Esophagus (tissue), 2 donors: ENCODE measurements around the gene ATRNL1. TPM values are rescaled to one million over a fixed set of nuclear protein-coding genes. Genes with fewer than 3 reads are reported as not detected.

Experiments used
- H3K27ac ChIP-seq, 2 donors: one replicate each; pipeline ENCODE4 v1.5.1; 2013; ENCODE audit warnings: low read depth in 2 of 2, mild to moderate bottlenecking in 2 of 2, inconsistent platforms in 1 of 2, low read length in 1 of 2, moderate library complexity in 1 of 2
- H3K27me3 ChIP-seq, 2 donors: one replicate each; pipeline ENCODE4 v1.6.1; 2013; ENCODE audit warnings: low read length in 2 of 2, control low read depth in 1 of 2, mild to moderate bottlenecking in 1 of 2; ENCODE audit not compliant: insufficient read depth in 2 of 2, control insufficient read depth in 1 of 2
- H3K36me3 ChIP-seq, 2 donors: one replicate each; pipeline ENCODE4 v1.6.1; 2013; ENCODE audit warnings: low read length in 1 of 2; ENCODE audit not compliant: control insufficient read depth in 2 of 2, insufficient read depth in 2 of 2
- H3K4me1 ChIP-seq, 2 donors: one replicate each; pipeline ENCODE4 v1.6.1; 2013; ENCODE audit warnings: low read length in 1 of 2; ENCODE audit not compliant: control insufficient read depth in 2 of 2, insufficient read depth in 2 of 2
- H3K4me3 ChIP-seq, 2 donors: one replicate each; pipeline ENCODE4 v1.5.1; 2013; ENCODE audit warnings: low read length in 2 of 2, mild to moderate bottlenecking in 2 of 2, low read depth in 1 of 2, moderate library complexity in 1 of 2
- H3K9me3 ChIP-seq, 2 donors: one replicate each; pipeline ENCODE4 v1.6.1; 2013; ENCODE audit warnings: mild to moderate bottlenecking in 2 of 2, low read depth in 1 of 2, low read length in 1 of 2, moderate library complexity in 1 of 2; ENCODE audit not compliant: control insufficient read depth in 2 of 2, insufficient read depth in 1 of 2
- WGBS, 2 donors: extraction: QIAGEN DNeasy Blood & Tissue Kit; methylation state at CpG; one replicate each; pipeline ENCODE4 v1.1.7; 2013; 5-methylcytosine and 5-hydroxymethylcytosine counted together
- polyA plus RNA-seq, 2 donors: library from polyadenylated mRNA; stranded (reverse); fragments of 200-250 nt; gene quantifications; one replicate each; pipeline ENCODE4 v1.2.3, GENCODE V29; 2013
- donor health status: healthy with polysubstance abuse.
- donor health status: Bipolar disorder and iron deficiency.

Gene ATRNL1
- polyA plus RNA-seq, 2 donors, result 0.20 to 0.39 TPM

DNA sequence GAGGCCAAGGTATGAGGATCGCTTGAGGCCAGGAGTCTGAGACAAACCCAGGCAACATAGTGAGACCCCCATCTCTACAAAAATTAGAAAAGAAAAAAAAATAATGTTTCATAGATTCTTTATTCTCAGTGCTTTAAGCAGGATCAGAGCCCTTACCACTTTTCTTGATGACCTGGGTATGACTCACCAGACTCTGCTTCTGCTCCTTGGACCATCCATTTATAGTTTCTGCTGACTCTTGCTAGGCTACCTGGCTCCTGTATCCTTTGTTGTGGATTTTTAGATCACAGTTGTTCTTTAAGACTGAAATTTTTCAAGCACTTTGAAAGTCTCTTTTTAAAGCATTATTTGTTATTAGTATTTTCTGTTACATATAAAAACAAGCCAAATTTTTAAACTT, 768.7 kb downstream of the ATRNL1 start:
- WGBS, 2 donors, result 88 to 95% methylated on average over 1 of the region's 1 CpG

DNA sequence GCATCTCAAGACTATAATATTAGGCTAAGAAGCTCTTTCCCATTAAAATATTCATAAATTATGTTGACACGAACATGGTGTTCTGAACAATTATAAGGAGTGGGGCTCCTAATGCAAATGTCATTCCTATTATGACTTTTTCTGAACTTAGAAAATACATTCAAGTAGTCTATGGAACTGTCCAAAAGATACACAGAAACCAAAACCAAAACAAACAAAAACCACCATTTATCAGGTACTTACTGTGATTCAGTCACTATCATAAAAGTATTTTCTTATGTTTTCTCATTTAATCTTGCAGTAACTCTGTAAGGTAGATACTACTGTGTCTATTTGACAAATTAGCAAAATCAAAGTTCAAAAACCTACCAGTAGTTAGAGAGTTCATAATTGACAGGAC, 773.0 kb downstream of the ATRNL1 start:
- Histone ChIP-seq H3K9me3 (no peaks in the 10 kb centered on the region), H3K36me3 (no peaks in the 10 kb centered on the region), H3K4me1 (no peaks in the 10 kb centered on the region), H3K27ac (no peak overlapping the region), H3K4me3 (no peak overlapping the region), H3K27me3 (no peaks in the 10 kb centered on the region)
- WGBS, 2 donors, result 90 to 91% methylated on average over 1 of the region's 1 CpG

More for the DNA sequence above, 768.7 kb downstream of the ATRNL1 start:
- Histone ChIP-seq H3K9me3 (no peaks in the 10 kb centered on the region), H3K36me3 (no peaks in the 10 kb centered on the region), H3K4me1 (no peaks in the 10 kb centered on the region), H3K27ac (no peak overlapping the region), H3K4me3 (no peak overlapping the region), H3K27me3 (no peaks in the 10 kb centered on the region)

DNA sequence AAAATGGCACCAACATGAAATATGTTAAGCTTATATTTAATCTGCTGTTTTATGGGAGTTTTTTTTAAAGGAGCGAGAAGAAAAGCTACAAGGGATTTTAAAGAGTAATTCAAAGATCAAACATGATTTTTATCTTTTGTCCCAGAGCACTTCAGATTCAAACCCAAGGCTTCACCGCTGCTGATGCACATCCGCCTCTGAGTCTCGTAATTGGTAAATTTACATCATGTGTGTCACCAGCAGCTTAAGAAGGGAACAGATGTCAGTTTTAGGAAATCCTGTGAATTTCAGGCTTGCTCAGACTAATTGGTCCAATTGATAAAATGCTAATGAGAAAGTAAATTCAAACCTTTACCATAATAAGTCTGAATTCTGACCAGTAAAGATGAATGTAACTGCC, 773.5 kb downstream of the ATRNL1 start:
- Histone ChIP-seq H3K27me3 (no peaks in the 10 kb centered on the region), H3K4me3 (no peak overlapping the region), H3K4me1 (no peaks in the 10 kb centered on the region), H3K27ac (no peak overlapping the region), H3K36me3 (no peaks in the 10 kb centered on the region), H3K9me3 (no peaks in the 10 kb centered on the region)
- WGBS, 2 donors, result 87 to 91% methylated on average over 4 of the region's 4 CpGs

DNA sequence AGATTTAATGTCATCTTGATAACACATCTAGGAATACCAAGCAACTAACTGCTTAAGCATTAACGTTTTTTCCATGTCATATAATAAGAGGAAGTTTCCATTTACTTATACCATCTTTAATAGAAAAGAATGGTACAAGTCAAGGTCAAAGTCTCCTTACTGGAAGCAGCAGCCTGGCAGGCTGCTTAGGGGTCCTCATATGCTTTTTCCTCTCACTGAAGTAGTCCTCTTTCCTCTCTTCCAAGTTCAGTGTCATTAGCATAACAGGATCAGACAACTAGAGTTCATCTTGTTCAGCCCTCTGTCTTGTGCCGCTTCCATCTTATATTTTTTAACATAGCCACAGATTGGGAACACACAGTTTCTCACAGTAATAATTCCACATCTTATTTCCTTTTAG, 774.1 kb downstream of the ATRNL1 start:
- Histone ChIP-seq H3K4me3 (no peak overlapping the region), H3K36me3 (no peaks in the 10 kb centered on the region), H3K9me3 (no peaks in the 10 kb centered on the region), H3K27ac (no peak overlapping the region), H3K4me1 (no peaks in the 10 kb centered on the region), H3K27me3 (no peaks in the 10 kb centered on the region)
- 62 to 66% methylated on average over 2 of the region's 2 CpGs for WGBS, 2 donors

DNA sequence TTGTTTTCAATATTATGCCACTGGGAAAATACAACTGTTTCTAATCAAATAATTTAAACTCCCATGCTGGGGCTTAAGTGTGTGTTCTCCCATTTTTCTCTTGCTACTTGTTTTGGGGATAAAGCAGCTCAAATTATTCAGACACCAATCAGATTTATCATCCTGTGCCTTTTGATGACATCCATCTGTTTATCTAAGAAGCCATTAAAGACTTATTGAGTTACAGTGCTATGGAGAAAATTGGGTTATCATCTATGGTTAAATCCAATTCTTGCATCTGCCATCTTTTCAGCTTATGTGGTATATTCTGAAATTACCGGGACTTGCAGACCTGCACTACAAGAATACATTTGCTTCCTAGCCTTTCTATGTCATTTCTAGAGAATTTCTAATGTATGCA, 778.7 kb downstream of the ATRNL1 start:
- Histone ChIP-seq H3K4me1 (no peaks in the 10 kb centered on the region), H3K36me3 (no peaks in the 10 kb centered on the region), H3K27ac (no peak overlapping the region), H3K27me3 (no peaks in the 10 kb centered on the region), H3K4me3 (no peak overlapping the region), H3K9me3 (no peaks in the 10 kb centered on the region)
- WGBS, 2 donors, result 78 to 97% methylated on average over 1 of the region's 1 CpG

DNA sequence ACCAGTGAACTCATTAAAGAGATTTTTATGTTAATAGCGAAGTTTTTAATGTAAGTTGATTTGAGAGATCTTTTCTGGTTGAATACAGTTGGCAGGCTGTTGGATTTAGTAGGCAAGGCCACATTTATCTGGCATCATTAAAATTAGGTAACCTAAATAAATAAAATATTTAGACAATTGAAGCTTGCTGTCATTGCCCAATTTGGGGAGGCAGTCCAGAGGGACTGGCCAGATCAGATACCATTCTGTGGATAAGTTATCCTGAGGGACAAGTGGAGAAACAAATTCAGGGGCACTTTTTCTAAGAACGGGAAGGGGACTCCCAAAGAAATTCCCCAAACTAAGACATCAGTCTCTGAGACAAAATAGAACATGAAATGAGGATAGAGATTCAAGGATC, 782.0 kb downstream of the ATRNL1 start:
- Histone ChIP-seq H3K4me3 (no peak overlapping the region), H3K9me3 (no peaks in the 10 kb centered on the region), H3K27me3 (no peaks in the 10 kb centered on the region), H3K4me1 (no peaks in the 10 kb centered on the region), H3K27ac (no peak overlapping the region), H3K36me3 (no peaks in the 10 kb centered on the region)
- WGBS, 2 donors, result 89 to 93% methylated on average over 2 of the region's 2 CpGs

DNA sequence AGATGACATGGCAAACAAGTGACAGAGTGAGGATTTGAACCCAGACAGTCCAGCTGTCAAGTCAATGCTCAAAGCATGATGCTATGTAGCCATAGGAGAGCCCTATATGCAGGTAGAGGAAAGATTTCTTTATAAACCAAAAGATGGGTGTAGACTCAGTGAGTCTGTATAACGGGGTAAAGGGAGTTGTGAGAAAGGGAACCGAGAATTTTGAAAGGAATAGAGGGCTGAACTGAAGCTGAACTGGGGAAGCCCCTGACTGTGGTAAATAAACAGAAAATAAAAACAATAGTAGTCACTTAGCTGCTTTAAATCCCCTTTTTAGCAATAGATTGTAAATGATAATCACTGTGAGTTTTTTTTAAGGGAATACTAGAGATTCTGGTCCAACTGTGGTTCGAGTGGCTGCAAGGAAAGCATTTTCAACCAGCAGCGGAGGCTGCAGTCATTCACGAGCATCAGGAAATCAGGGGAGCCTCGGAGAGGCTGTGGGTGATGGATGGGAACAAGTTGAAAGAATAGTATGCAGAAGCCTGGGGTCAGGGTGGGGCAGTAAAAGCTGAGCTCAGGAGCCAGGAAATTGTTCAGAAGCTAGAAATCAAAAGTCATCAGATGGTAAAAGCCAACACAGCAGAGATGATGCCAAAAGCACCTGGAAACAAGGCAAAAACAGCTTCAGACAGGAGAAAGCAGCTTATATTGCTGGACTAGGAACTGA, 786.4 kb downstream of the ATRNL1 start:
- H3K27ac ChIP-seq, result no peak overlapping the region
- H3K36me3 ChIP-seq, result no peaks in the 10 kb centered on the region
- no peaks in the 10 kb centered on the region for H3K27me3 ChIP-seq
- no peaks in the 10 kb centered on the region for H3K9me3 ChIP-seq
- 38 to 51% methylated on average over 6 of the region's 6 CpGs for WGBS, 2 donors
- no peak overlapping the region for H3K4me3 ChIP-seq
- peaks cover 0 to 2% of the 10 kb centered on the region in 2 donors for H3K4me1 ChIP-seq

DNA sequence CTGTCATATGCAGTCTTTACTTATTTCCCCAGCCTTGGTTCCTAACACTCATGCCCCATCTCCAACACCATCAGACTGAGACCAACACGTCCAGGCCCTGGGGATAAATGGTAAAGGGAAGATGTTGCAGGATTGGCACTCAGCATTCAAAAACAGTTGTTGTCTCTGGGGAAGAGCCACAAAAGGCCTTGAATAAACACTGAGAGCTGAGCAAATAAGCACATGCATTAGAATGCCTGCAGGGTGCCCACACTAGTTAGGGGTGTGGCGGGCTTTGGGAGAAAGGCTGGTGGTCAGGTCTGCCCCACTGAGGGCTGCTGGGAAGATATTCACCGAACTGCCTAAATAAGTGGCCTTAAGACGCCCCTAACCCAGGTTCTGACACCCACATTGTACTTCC, 788.9 kb downstream of the ATRNL1 start:
- 81 to 90% methylated on average over 4 of the region's 4 CpGs for whole genome bisulfite sequencing, 2 donors
- Histone ChIP-seq H3K4me3 (no peak overlapping the region), H3K4me1 (peaks cover 0 to 2% of the 10 kb centered on the region in 2 donors), H3K27ac (no peak overlapping the region), H3K36me3 (no peaks in the 10 kb centered on the region), H3K27me3 (no peaks in the 10 kb centered on the region), H3K9me3 (no peaks in the 10 kb centered on the region)

DNA sequence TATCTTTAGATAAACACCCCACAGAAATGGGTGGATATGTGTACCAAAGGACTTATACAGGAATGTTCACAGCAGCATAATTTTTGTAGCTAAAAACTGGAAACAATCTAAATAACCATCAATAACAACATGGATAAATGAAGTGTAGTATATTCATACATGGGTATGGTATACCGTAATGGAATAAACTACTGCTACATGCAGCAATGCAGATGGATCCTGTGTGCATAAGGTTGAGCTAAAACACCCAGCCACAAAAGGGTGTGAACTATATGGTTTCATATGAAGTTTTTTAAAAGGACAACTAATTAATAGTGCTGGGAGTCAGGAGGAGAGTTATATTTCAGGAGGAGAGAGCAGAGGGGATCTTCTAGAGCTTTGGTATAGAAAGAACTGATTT, 790.2 kb downstream of the ATRNL1 start:
- H3K4me3 ChIP-seq, result no peak overlapping the region
- H3K9me3 ChIP-seq, result no peaks in the 10 kb centered on the region
- H3K27ac ChIP-seq, result no peak overlapping the region
- H3K4me1 ChIP-seq, result peaks cover 0 to 2% of the 10 kb centered on the region in 2 donors
- WGBS, 2 donors, result 88 to 89% methylated on average over 1 of the region's 1 CpG
- no peaks in the 10 kb centered on the region for H3K27me3 ChIP-seq
- no peaks in the 10 kb centered on the region for H3K36me3 ChIP-seq

DNA sequence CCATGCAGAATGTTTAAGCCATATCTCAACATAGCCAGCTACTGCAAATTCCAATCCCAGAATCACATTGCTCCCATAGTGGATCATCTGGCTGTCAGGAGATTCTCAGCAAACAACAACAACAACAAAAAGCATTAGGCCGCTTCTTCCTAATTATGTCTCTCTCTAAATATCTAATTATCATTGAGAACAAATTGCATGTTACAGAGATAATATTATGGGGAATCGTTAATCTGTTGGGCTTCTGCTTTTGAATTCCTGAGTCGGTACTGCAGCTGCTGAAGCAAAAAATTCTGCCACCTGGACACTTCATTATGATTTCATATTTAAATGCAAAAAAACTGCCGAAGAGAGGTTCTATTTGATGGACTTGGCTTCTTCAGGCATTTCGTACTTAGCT, 791.2 kb downstream of the ATRNL1 start:
- Histone ChIP-seq H3K36me3 (no peaks in the 10 kb centered on the region), H3K9me3 (no peaks in the 10 kb centered on the region), H3K27ac (no peak overlapping the region), H3K27me3 (no peaks in the 10 kb centered on the region), H3K4me1 (peaks cover 0 to 2% of the 10 kb centered on the region in 2 donors), H3K4me3 (no peak overlapping the region)
- 91 to 92% methylated on average over 5 of the region's 5 CpGs for WGBS, 2 donors
